H1 (cell line): Measurements from ENCODE around the gene C2CD3. TPM values are rescaled to one million over a fixed set of nuclear protein-coding genes. Genes with fewer than 3 reads are reported as not detected.
A peak's percentile ranks its signal among the peaks of the same experiment; 100 is the strongest.

ENCODE experiments used
- CTCF ChIA-PET: fragments of 300-600 bp; sonication (Branson Sonifier 250); formaldehyde crosslinking; loops from one replicate; lab custom pipeline; 2021; ENCODE audit not compliant: partially characterized antibody; lab: Charles Lee
- POLR2A ChIA-PET: fragments of 300-600 bp; sonication (Branson Sonifier 250); formaldehyde crosslinking; loops from one replicate; lab custom pipeline; 2021; ENCODE audit warnings: inconsistent platforms; ENCODE audit not compliant: partially characterized antibody; lab: Charles Lee
- DNase-seq, 2 experiments: peaks; one replicate each; pipeline versions ENCODE4 v3.0.0 to v3.0.0-alpha.2; 2010 to 2022; ENCODE audit warnings: low spot score in 2 of 2, low read depth in 1 of 2, mixed read lengths in 1 of 2
- FAIRE-seq: peaks from 2 replicates; lab custom pipeline; 2011; peaks lifted over from hg19 to GRCh38; lab: Jason Lieb, UNC
- H2AFZ ChIP-seq: 2 replicates; pipeline ENCODE4 v1.8.1; 2012; ENCODE audit warnings: low read length, inconsistent platforms
- H2AK5ac ChIP-seq: 2 replicates; pipeline ENCODE4 v1.6.1; 2013; ENCODE audit warnings: low read depth, low read length
- H2BK120ac ChIP-seq: replicated peaks from 2 replicates; pipeline ENCODE3; 2013; ENCODE audit warnings: low read depth, low read length, inconsistent platforms
- H2BK12ac ChIP-seq: 2 replicates; pipeline ENCODE4 v1.6.1; 2013; ENCODE audit warnings: low read depth, low read length
- H2BK15ac ChIP-seq: 2 replicates; pipeline ENCODE4 v1.6.1; 2013; ENCODE audit warnings: low read length
- H2BK20ac ChIP-seq: 2 replicates; pipeline ENCODE4 v1.6.1; 2013; ENCODE audit warnings: low read length
- H2BK5ac ChIP-seq: 2 replicates; pipeline ENCODE4 v1.6.1; 2013; ENCODE audit warnings: low read depth, low read length
- H3K14ac ChIP-seq: 2 replicates; pipeline ENCODE4 v1.6.1; 2013; ENCODE audit warnings: inconsistent platforms; ENCODE audit not compliant: insufficient read length
- H3K18ac ChIP-seq: 2 replicates; pipeline ENCODE4 v1.6.1; 2013; ENCODE audit warnings: low read length; ENCODE audit errors: extremely low read depth
- H3K23ac ChIP-seq: 2 replicates; pipeline ENCODE4 v1.6.1; 2013; ENCODE audit warnings: inconsistent platforms; ENCODE audit not compliant: insufficient read length
- H3K23me2 ChIP-seq: 2 replicates; pipeline ENCODE4 v1.6.1; 2013; ENCODE audit warnings: low read depth, low read length
- H3K27ac ChIP-seq: 2 replicates; pipeline ENCODE4 v1.6.1; 2011; ENCODE audit warnings: low read depth, low read length, inconsistent platforms
- H3K27me3 ChIP-seq, 4 experiments: replicated peaks in 1 of 4; 1 replicate in 1 of 4; 2 replicates in 3 of 4; pipeline versions ENCODE4 v1.6.1 to v1.8.1; 2011 to 2013; ENCODE audit warnings: low read length in 3 of 4, mild to moderate bottlenecking in 3 of 4, inconsistent platforms in 2 of 4, mixed read lengths in 2 of 4, moderate library complexity in 1 of 4; ENCODE audit not compliant: control insufficient read depth in 3 of 4, insufficient read depth in 3 of 4; ENCODE audit errors: extremely low read depth in 1 of 4
- H3K36me3 ChIP-seq, 4 experiments: 2 replicates each; pipeline versions ENCODE4 v1.6.1 to v1.8.1; 2011 to 2013; ENCODE audit warnings: mild to moderate bottlenecking in 4 of 4, low read length in 3 of 4, moderate library complexity in 2 of 4, control low read depth in 1 of 4, inconsistent platforms in 1 of 4; ENCODE audit not compliant: insufficient read depth in 4 of 4, control insufficient read depth in 2 of 4
- H3K4ac ChIP-seq: replicated peaks from 2 replicates; pipeline ENCODE3; 2013; ENCODE audit warnings: low read length, low read depth, mixed read lengths, inconsistent platforms; ENCODE audit not compliant: insufficient read length
- H3K4me1 ChIP-seq, 4 experiments: replicated peaks in 1 of 4; 1 replicate in 1 of 4; 2 replicates in 3 of 4; pipeline versions ENCODE4 v1.6.1 to v1.8.1; 2011 to 2013; ENCODE audit warnings: low read length in 3 of 4, inconsistent platforms in 2 of 4, mixed read lengths in 1 of 4; ENCODE audit not compliant: insufficient read depth in 4 of 4, control insufficient read depth in 3 of 4
- H3K4me2 ChIP-seq, 2 experiments: 2 replicates each; pipeline versions ENCODE4 v1.6.1 to v1.8.1; 2011 to 2013; ENCODE audit warnings: low read depth in 2 of 2, low read length in 2 of 2, control low read depth in 1 of 2, inconsistent platforms in 1 of 2, mild to moderate bottlenecking in 1 of 2; ENCODE audit not compliant: insufficient read depth in 1 of 2
- H3K4me3 ChIP-seq, 4 experiments: fragments of 200-600, 300-600 bp in 1 of 4; sonication (generic), shearing (Covaris generic), sonication (Bioruptor Twin) in 1 of 4; 2 replicates each; pipeline versions ENCODE4 v1.5.1 to v1.8.1; 2011 to 2016; ENCODE audit warnings: low read length in 4 of 4, low read depth in 3 of 4, control low read depth in 2 of 4, inconsistent platforms in 2 of 4, mild to moderate bottlenecking in 2 of 4, mixed read lengths in 1 of 4, moderate library complexity in 1 of 4; ENCODE audit not compliant: insufficient read depth in 2 of 4; ENCODE audit errors: extremely low read depth in 1 of 4
- H3K56ac ChIP-seq: replicated peaks from 2 replicates; pipeline ENCODE3; 2013; ENCODE audit warnings: low read depth, mild to moderate bottlenecking, mixed read lengths, low read length, inconsistent platforms; ENCODE audit not compliant: insufficient read length
- H3K79me1 ChIP-seq: 2 replicates; pipeline ENCODE4 v1.6.1; 2013; ENCODE audit warnings: low read depth, low read length, control low read depth
- H3K79me2 ChIP-seq, 2 experiments: 2 replicates each; pipeline versions ENCODE4 v1.6.1 to v1.8.1; 2012 to 2013; ENCODE audit warnings: low read length in 2 of 2, mild to moderate bottlenecking in 2 of 2, inconsistent platforms in 1 of 2; ENCODE audit not compliant: insufficient read depth in 2 of 2, control insufficient read depth in 1 of 2
- H3K9ac ChIP-seq, 4 experiments: replicated peaks in 1 of 4; 1 replicate in 1 of 4; 2 replicates in 3 of 4; pipeline versions ENCODE4 v1.6.1 to v1.8.1; 2011 to 2013; ENCODE audit warnings: low read depth in 3 of 4, low read length in 3 of 4, control low read depth in 2 of 4, mild to moderate bottlenecking in 2 of 4, moderate library complexity in 2 of 4, inconsistent platforms in 1 of 4; ENCODE audit errors: extremely low read depth in 1 of 4
- H3K9me3 ChIP-seq, 2 experiments: 2 replicates each; pipeline versions ENCODE4 v1.6.1 to v1.8.1; 2012 to 2013; ENCODE audit warnings: mild to moderate bottlenecking in 2 of 2, moderate library complexity in 2 of 2, control low read depth in 1 of 2, inconsistent platforms in 1 of 2, low read depth in 1 of 2, low read length in 1 of 2, mixed read lengths in 1 of 2; ENCODE audit not compliant: insufficient read depth in 2 of 2
- H4K20me1 ChIP-seq, 2 experiments: replicated peaks in 1 of 2; 2 replicates each; pipeline versions ENCODE3 to v1.8.1; 2011 to 2013; ENCODE audit warnings: inconsistent platforms in 2 of 2, low read length in 2 of 2, mild to moderate bottlenecking in 1 of 2; ENCODE audit not compliant: insufficient read depth in 2 of 2, control insufficient read depth in 1 of 2
- H4K5ac ChIP-seq: 2 replicates; pipeline ENCODE4 v1.6.1; 2013; ENCODE audit warnings: low read length, low read depth, mixed read lengths, inconsistent platforms; ENCODE audit not compliant: insufficient read length
- H4K8ac ChIP-seq: 2 replicates; pipeline ENCODE4 v1.8.0; 2013; ENCODE audit warnings: mild to moderate bottlenecking, moderate library complexity, low read length, inconsistent platforms; ENCODE audit not compliant: insufficient read depth; ENCODE audit errors: extremely low read depth
- H4K91ac ChIP-seq: replicated peaks from 2 replicates; pipeline ENCODE3; 2013; ENCODE audit warnings: low read length, mixed read lengths, inconsistent platforms; ENCODE audit not compliant: insufficient read length
- ATF2 ChIP-seq: IDR thresholded peaks from 2 replicates; pipeline ENCODE4 v1.6.1; 2012; ENCODE audit warnings: low read length, inconsistent platforms
- CBX8 ChIP-seq: fragments of 300-800, 300-1000 bp; sonication (generic); IDR thresholded peaks from 2 replicates; pipeline ENCODE4 v1.7.1; 2016; ENCODE audit warnings: low read depth, low read length, borderline replicate concordance
- E2F6 ChIP-seq: IDR thresholded peaks from 2 replicates; pipeline ENCODE4 v1.6.1; 2012; ENCODE audit warnings: inconsistent platforms
- EGR1 ChIP-seq: IDR thresholded peaks from 2 replicates; pipeline ENCODE4 v1.6.1; 2011; ENCODE audit warnings: low read depth, low read length, borderline replicate concordance
- EZH2 ChIP-seq: fragments of 200-600 bp; sonication (generic); IDR thresholded peaks from 2 replicates; pipeline ENCODE4 v1.7.1; 2012; ENCODE audit warnings: low read depth, mild to moderate bottlenecking, moderate library complexity, low read length, inconsistent platforms; ENCODE audit not compliant: severe bottlenecking
- JUN ChIP-seq: IDR thresholded peaks from 2 replicates; pipeline ENCODE4 v1.6.1; 2011; ENCODE audit warnings: low read depth, mild to moderate bottlenecking, improper control_type of control experiment, low read length
- NRF1 ChIP-seq: IDR thresholded peaks from 2 replicates; pipeline ENCODE4 v1.6.1; 2011; ENCODE audit warnings: mild to moderate bottlenecking, low read depth, low read length, improper control_type of control experiment
- POU5F1 ChIP-seq: IDR thresholded peaks from 2 replicates; pipeline ENCODE4 v1.6.1; 2011; ENCODE audit warnings: low read depth, mild to moderate bottlenecking, low read length, moderate library complexity
- SIN3A ChIP-seq, 2 experiments: IDR thresholded peaks in 1 of 2; conservative IDR thresholded peaks in 1 of 2; 2 replicates each; pipeline ENCODE4 v1.6.1; 2011 to 2012; ENCODE audit warnings: low read length in 2 of 2, improper control_type of control experiment in 1 of 2, low read depth in 1 of 2, mild to moderate bottlenecking in 1 of 2
- SUZ12 ChIP-seq: fragments of 200-600 bp; sonication (generic); IDR thresholded peaks from 2 replicates; pipeline ENCODE4 v1.6.1; 2012; ENCODE audit warnings: mild to moderate bottlenecking, inconsistent platforms, low read length, moderate library complexity, mixed read lengths
- YY1 ChIP-seq: IDR thresholded peaks from 2 replicates; pipeline ENCODE4 v1.6.1; 2011; ENCODE audit warnings: low read depth, mild to moderate bottlenecking, low read length
- WGBS, 2 experiments: shearing (Covaris generic) in 1 of 2; methylation state at CpG; one replicate each; pipeline versions ENCODE4 v1.1.6 to v1.1.7; 2013 to 2015; ENCODE audit warnings: low lambda C conversion rate in 2 of 2, mixed read lengths in 2 of 2, inconsistent platforms in 1 of 2, low coverage in 1 of 2, missing lambda C conversion rate in 1 of 2; ENCODE audit not compliant: insufficient replicate concordance in 2 of 2, insufficient coverage in 1 of 2, insufficient read length in 1 of 2; ENCODE audit errors: extremely low coverage in 1 of 2, missing lambda C conversion rate in 1 of 2; 5-methylcytosine and 5-hydroxymethylcytosine counted together
- polyA plus RNA-seq, 7 experiments: library from polyadenylated mRNA; depleted of rRNA in 3 of 7; stranded (reverse) in 5 of 7; unstranded in 2 of 7; fragments of >200 nt in 5 of 7; fragments of 200-250 nt in 2 of 7; gene quantifications; 1 replicate in 5 of 7; 2 replicates in 1 of 7; 4 replicates in 1 of 7; pipeline versions ENCODE4 v1.2.1 to v1.2.3, GENCODE V29; 2011 to 2013; ENCODE audit warnings: missing spikeins in 2 of 7, mixed read lengths in 2 of 7
- total RNA-seq: library from RNA; stranded (reverse); fragmentation: NEBNext Ultra II Directional; extraction: Animal tissue kit (Norgen Biotek cat#: 25700); gene quantifications from 2 replicates; pipeline ENCODE4 v1.2.1, GENCODE V29; 2021

The C2CD3 gene
- total and polyA plus RNA-seq, 2 of the 8 experiments (the other 6 are each of a cell fraction or from before 2014, with no cell fraction given), result 11.0 to 29.1 TPM

GRCh38 chr11:73963861-73964260, 206.9 kb downstream of the C2CD3 start:
- Histone ChIP-seq H4K8ac (no peak overlapping the region), H3K9ac (no peak overlapping the region), H3K14ac (no peak overlapping the region), H3K27me3 (no peaks in the 10 kb centered on the region; a peak in 1 of 7 replicates), H2BK120ac (no peak overlapping the region), H2BK15ac (no peak overlapping the region), H3K79me2 (no peaks in the 10 kb centered on the region), H2BK12ac (no peak overlapping the region), H3K4ac (no peak overlapping the region), H2AFZ (peak overlapping the region; percentile 91; the same call in 1 of the 2 replicates), H3K9me3 (no peaks in the 10 kb centered on the region), H3K56ac (no peak overlapping the region), H3K36me3 (no peaks in the 10 kb centered on the region), H3K79me1 (no peaks in the 10 kb centered on the region), H3K4me2 (no peak overlapping the region), H3K27ac (no peak overlapping the region), H4K5ac (no peak overlapping the region), H3K18ac (no peak overlapping the region), H3K23ac (no peak overlapping the region), H3K4me1 (no peaks in the 10 kb centered on the region), H2AK5ac (no peak overlapping the region), H3K4me3 (no peak overlapping the region), H4K91ac (no peak overlapping the region), H4K20me1 (no peaks in the 10 kb centered on the region), H2BK5ac (no peak overlapping the region), H3K23me2 (no peaks in the 10 kb centered on the region; the same call in 1 of the 2 replicates), H2BK20ac (no peak overlapping the region)
- ChIA-PET POLR2A (interaction anchor here (1.0 to 2.6 kb wide), 5 partner anchors 9 to 246 kb away, joined by 3 to 11 read pairs (median 5); partner anchors contain the start of genes MRPL48 and UCP2), CTCF (interaction anchor here (0.7 to 3.1 kb wide), 26 partner anchors 8 to 275 kb away, joined by 3 to 22 read pairs (median 4); partner anchors contain the start of gene DNAJB13)
- no peak for DNase-seq
- WGBS, 2 experiments, result 83% methylated on average over 8 of the region's 8 CpGs; no CpG with 5 or more reads in 1 of the 2 experiments
- no peak for FAIRE-seq
- no peak for TF ChIP-seq YY1
- no peak for TF ChIP-seq E2F6
- TF ChIP-seq POU5F1, result no peak
- no peak for TF ChIP-seq ATF2
- no peak for TF ChIP-seq SUZ12
- TF ChIP-seq EZH2, result no peak
- TF ChIP-seq SIN3A (conservative IDR thresholded peaks at IDR 0.05 in 1 of 2, IDR thresholded peaks at IDR 0.05 in 1 of 2; ENCODE audit: low read depth in 1 of 2, low read length in 2 of 2), result no peak
- TF ChIP-seq EGR1, result no peak
- TF ChIP-seq JUN, result no peak
- TF ChIP-seq NRF1, result no peak
- no peak for TF ChIP-seq CBX8
